ENCODE results near the gene TRAPPC14.

TRAPPC14 gene

DNA sequence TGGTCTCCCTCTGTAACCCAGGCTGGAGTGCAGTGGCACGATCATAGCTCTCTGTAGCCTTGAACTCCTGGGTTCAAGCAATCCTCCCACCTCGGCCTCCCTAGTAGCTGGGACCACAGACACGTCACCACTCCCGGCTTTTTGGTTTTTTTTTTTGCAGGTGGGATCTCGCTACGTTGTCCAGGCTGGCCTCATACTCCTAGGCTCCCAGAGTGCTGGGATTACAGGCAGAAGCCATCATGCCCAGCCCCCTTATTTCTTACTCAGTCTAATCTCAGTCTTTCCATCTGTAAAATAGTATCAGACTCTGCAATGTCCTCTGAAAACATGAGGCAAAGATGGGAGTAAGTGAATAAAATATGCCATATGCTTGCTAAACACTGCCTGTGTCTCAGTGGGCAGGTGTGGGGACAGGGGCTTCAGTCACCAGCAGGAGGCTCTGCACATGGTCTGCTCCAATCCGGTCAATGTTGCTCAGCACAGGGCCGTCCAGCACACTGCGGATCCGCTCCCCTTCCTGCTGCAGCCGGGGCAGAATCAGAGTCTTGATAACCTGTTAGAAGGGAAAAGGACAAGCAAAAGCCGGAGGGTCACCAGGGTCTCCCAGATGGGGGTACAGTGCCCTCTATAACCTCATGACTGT lies 48.9 kb downstream of the TRAPPC14 start:
- H3K27ac Mint-ChIP-seq, result no peak overlapping the region

DNA sequence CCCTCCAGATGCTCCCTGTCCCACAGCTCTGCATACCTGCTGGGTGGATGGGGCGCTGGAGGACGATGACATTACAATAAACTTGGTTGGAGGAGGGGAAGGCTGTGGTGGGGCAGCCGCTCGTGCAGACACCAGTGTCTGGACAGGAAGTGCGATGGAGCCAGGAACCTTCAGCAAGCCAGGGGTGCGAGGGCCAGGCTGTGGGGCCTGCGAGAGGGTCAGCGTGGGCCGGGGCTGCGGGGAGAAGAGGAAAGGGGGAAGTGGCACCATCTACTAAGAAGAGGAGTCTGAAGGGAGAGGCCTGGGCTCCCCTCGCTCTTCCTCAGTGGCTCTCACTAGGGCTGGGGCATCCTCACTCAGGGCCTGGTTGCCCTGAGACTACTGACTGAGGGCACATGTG lies 50.6 kb downstream of the TRAPPC14 start:
- H3K27ac Mint-ChIP-seq, result no peak overlapping the region
- no peaks in the 10 kb centered on the region for H3K27me3 Mint-ChIP-seq
- H3K4me3 Mint-ChIP-seq, result no peak overlapping the region
- no peak for ATAC-seq
- peaks cover 7% of the 10 kb centered on the region for H3K4me1 Mint-ChIP-seq
- H3K9me3 Mint-ChIP-seq, result no peaks in the 10 kb centered on the region
- peaks cover 65% of the 10 kb centered on the region for H3K36me3 Mint-ChIP-seq

More for the DNA sequence above, 48.9 kb downstream of the TRAPPC14 start:
- H3K4me3 Mint-ChIP-seq, result no peak overlapping the region
- H3K27me3 Mint-ChIP-seq, result no peaks in the 10 kb centered on the region
- no peaks in the 10 kb centered on the region for H3K9me3 Mint-ChIP-seq
- peaks cover 5% of the 10 kb centered on the region for H3K4me1 Mint-ChIP-seq
- peaks cover 69% of the 10 kb centered on the region for H3K36me3 Mint-ChIP-seq
- ATAC-seq, result no peak

DNA sequence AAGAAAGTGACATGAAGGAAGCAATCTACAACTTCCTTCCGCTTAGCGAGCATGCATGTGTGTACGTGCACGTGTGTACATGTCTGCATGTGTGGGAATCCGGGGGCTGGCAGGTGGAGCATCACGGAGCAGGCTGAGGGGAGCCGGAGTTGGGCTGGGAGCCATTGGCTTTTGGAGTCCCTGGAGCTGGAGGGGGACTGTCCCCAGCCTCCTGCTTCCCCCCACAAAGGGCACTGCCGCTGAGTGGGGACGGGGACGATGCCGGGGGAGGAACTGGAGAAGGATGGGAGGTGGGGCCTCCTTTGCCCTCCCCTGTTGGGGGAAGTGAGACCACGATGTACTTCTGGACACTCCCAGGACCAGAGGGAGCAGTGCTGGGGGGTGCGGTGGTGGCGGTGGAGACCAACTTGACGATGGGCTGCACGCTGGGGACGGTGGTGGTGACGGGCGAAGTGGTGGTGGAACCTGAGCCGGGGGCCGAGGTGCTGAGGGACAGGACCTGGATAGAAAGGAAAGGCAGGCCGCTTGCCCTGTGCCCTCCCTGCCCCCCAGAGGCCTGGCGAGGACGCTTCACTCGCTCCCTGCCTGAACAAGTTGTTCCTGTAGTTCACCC lies 51.3 kb downstream of the TRAPPC14 start:
- no peaks in the 10 kb centered on the region for H3K27me3 Mint-ChIP-seq
- H3K36me3 Mint-ChIP-seq, result peaks cover 59% of the 10 kb centered on the region
- no peaks in the 10 kb centered on the region for H3K9me3 Mint-ChIP-seq
- no peak overlapping the region for H3K4me3 Mint-ChIP-seq
- no peak overlapping the region for H3K27ac Mint-ChIP-seq
- ATAC-seq, result no peak
- H3K4me1 Mint-ChIP-seq, result peaks cover 14% of the 10 kb centered on the region

DNA sequence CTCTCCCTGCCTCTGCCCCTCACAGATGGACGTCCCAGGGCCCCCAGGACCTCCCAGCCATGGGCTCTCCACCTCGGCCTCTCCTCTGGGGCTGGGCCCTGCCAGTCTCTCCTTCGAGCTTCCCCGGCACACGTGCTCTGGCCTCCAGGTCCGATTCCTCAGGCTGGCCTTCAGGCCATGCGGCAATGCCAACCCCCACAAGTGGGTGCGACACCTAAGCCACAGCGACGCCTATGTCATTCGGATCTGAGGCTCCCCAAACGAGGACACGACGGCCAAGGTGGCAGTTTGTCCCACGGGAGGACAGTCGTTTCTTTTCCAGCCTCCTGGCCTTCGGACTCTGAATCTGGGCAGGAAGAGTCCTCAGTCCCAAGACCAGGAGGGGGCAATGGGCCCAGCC lies 51.9 kb downstream of the TRAPPC14 start:
- H3K36me3 Mint-ChIP-seq, result peaks cover 58% of the 10 kb centered on the region
- H3K4me1 Mint-ChIP-seq, result peaks cover 14% of the 10 kb centered on the region
- H3K4me3 Mint-ChIP-seq, result no peak overlapping the region
- no peaks in the 10 kb centered on the region for H3K27me3 Mint-ChIP-seq
- no peaks in the 10 kb centered on the region for H3K9me3 Mint-ChIP-seq
- no peak overlapping the region for H3K27ac Mint-ChIP-seq
- no peak for ATAC-seq

DNA sequence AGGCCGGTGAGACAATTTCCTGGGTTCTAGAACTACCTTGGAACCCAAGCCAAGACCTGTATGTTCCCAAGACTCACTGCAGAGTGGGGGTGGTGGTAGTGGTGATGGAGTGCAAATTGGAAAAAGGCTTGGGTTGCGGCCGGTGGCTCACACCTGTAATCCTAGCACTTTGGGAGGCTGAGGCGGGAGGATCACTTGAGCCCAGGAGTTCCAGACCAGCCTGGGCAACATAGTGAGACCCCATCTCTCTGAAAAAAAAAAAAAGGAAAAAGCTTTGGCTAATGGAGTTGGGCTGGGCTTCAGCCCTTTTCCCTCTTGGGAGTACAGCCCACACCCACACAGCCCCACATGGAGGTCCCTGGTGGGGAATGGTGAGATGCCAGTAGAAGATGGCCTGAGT lies 53.0 kb downstream of the TRAPPC14 start:
- Mint-ChIP-seq H3K4me3 (no peak overlapping the region), H3K27me3 (no peaks in the 10 kb centered on the region), H3K36me3 (peaks cover 48% of the 10 kb centered on the region), H3K4me1 (peaks cover 14% of the 10 kb centered on the region), H3K27ac (no peak overlapping the region), H3K9me3 (no peaks in the 10 kb centered on the region)
- no peak for ATAC-seq

All from stimulated activated memory B cell treated with anti-CD40 and anti-IgM and Interleukin-4, amounts not matched to agents 10 μg/mL and 1 μg/mL and 100 μg/mL, for 72 hours (primary cell).